ENCODE measurements around the gene HPDL. TPM values are rescaled to one million over a fixed set of nuclear protein-coding genes. Genes with fewer than 3 reads are reported as not detected.

HPDL gene
- polyA plus RNA-seq, 2 of the 4 experiments (the other 2 are of a cell fraction) = 0.80 to 2.8 TPM

- 0% methylated on average over 1 of the region's 1 CpG for WGBS (ENCODE audit: missing lambda C conversion rate)
- FAIRE-seq (no peak), DNase-seq (ENCODE audit: low read depth in 1 of 2, low spot score in 1 of 2) (no peak), ATAC-seq (no peak)
- TF ChIP-seq SREBF2 (IDR thresholded peaks at IDR 0.05) = no peak
- no peak for TF ChIP-seq CBX2 (IDR thresholded peaks at IDR 0.05; ENCODE audit: borderline replicate concordance, low read depth)
- no peak for TF ChIP-seq HOXA7 (CRISPR knock-in tag; IDR thresholded peaks at IDR 0.05)
- no peak for TF ChIP-seq USF2 (IDR thresholded peaks at IDR 0.05)
- TF ChIP-seq HMGXB4 (CRISPR knock-in tag; IDR thresholded peaks at IDR 0.05; ENCODE audit: borderline replicate concordance) = no peak
- TF ChIP-seq RFX5 (IDR thresholded peaks at IDR 0.05) = no peak
- TF ChIP-seq HOXB13 (CRISPR knock-in tag; IDR thresholded peaks at IDR 0.05; ENCODE audit: low read depth) = no peak
- no peak for TF ChIP-seq FOXS1 (CRISPR knock-in tag; IDR thresholded peaks at IDR 0.05)
- no peak for TF ChIP-seq MAX (IDR thresholded peaks at IDR 0.05)
- TF ChIP-seq RAD21 (conservative IDR thresholded peaks at IDR 0.05 in 1 of 2, IDR thresholded peaks at IDR 0.05 in 1 of 2) = no peak
- no peak for TF ChIP-seq ESRRA (IDR thresholded peaks at IDR 0.05; ENCODE audit: borderline replicate concordance, low read length)
- no peak for TF ChIP-seq MAZ (IDR thresholded peaks at IDR 0.05; ENCODE audit: borderline replicate concordance, low read depth, low read length)
- no peak for TF ChIP-seq ATOH8 (CRISPR knock-in tag; IDR thresholded peaks at IDR 0.05; ENCODE audit: low read depth)
- TF ChIP-seq JUNB (IDR thresholded peaks at IDR 0.05) = no peak
- TF ChIP-seq GATA3 (IDR thresholded peaks at IDR 0.05; ENCODE audit: borderline replicate concordance) = no peak
- Histone ChIP-seq H3K4me2 (no peak overlapping the region), H3K4me1 (peaks cover under 1% of the 10 kb centered on the region; the same call in 1 of the 3 replicates), H3K4me3 (no peak overlapping the region), H3K9me3 (no peaks in the 10 kb centered on the region), H3K27ac (no peak overlapping the region)
- ChIA-PET POLR2A (no interaction called here), CTCF (interaction anchor here (0.8 to 17.3 kb wide), 13 partner anchors 14 to 506 kb away, joined by 3 to 488 read pairs (median 4); partner anchors contain the start of genes HECTD3 and UROD)
Observed at GRCh38 chr1:45299296-45299695, 27.4 kb upstream of the HPDL start.

GRCh38 chr1:45299981-45300668 is 26.6 kb upstream of the HPDL start:
- FAIRE-seq (no peak), DNase-seq (ENCODE audit: low read depth in 1 of 2, low spot score in 1 of 2) (peak; percentile 50 to 73), ATAC-seq (peak in 1 of 2 experiments; percentile 56; a peak in 3 of 6 replicates)
- POLR2A ChIA-PET = interaction anchor here (1.0 kb wide), 1 partner anchor 286 kb away, joined by 4 read pairs; no protein-coding TSS in a partner anchor
- CTCF ChIA-PET = interaction anchor here (0.5 to 17.3 kb wide), 25 partner anchors 8 to 507 kb away, joined by 3 to 488 read pairs (median 3); partner anchors contain the start of genes EIF2B3, HECTD3 and UROD
- peak; percentile 88 to 90 for TF ChIP-seq RAD21 (conservative IDR thresholded peaks at IDR 0.05 in 1 of 2, IDR thresholded peaks at IDR 0.05 in 1 of 2)
- peak; percentile 78 for TF ChIP-seq SMC3 (IDR thresholded peaks at IDR 0.05)
- TF ChIP-seq EHMT2 (IDR thresholded peaks at IDR 0.05; ENCODE audit: low read depth) = no peak
- TF ChIP-seq JUN (IDR thresholded peaks at IDR 0.05) = no peak
- no peak for TF ChIP-seq RFX5 (IDR thresholded peaks at IDR 0.05)
- TF ChIP-seq HDAC2 (IDR thresholded peaks at IDR 0.05) = no peak
- peak; percentile 80 for TF ChIP-seq CTCF (IDR thresholded peaks at IDR 0.05)
- TF ChIP-seq JUNB (IDR thresholded peaks at IDR 0.05) = no peak
- no peaks in the 10 kb centered on the region for H3K9me3 ChIP-seq
- no peak overlapping the region for H3K4me2 ChIP-seq
- no peak overlapping the region for H3K27ac ChIP-seq
- WGBS (ENCODE audit: missing lambda C conversion rate) = 4% methylated on average over 4 of the region's 4 CpGs
- H3K4me1 ChIP-seq = peaks cover 7% of the 10 kb centered on the region
- no peak overlapping the region for H3K4me3 ChIP-seq
